ENCODE measurements around the gene HEPHL1.

Gene HEPHL1

DNA sequence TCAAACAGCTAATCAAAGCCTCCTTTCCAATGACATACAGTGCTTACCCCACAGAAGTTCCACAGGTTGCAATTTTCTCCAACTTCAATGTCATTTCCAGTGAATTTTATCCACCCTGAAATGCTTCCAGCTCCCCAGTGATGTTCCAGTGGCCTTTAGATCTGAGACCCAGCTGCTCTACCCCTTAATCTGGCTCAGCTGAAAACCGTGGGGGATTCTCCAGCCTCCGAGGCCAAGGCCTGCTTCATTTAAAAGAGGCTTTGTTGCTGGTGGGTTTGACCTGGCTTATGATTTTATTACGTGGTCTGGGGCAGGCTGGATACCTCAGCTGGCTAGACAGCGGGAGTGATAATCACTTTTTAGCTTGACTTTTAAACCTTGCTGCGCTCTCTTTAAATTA is 10.9 kb downstream of the HEPHL1 start:
- TF ChIP-seq, protein P1, sequence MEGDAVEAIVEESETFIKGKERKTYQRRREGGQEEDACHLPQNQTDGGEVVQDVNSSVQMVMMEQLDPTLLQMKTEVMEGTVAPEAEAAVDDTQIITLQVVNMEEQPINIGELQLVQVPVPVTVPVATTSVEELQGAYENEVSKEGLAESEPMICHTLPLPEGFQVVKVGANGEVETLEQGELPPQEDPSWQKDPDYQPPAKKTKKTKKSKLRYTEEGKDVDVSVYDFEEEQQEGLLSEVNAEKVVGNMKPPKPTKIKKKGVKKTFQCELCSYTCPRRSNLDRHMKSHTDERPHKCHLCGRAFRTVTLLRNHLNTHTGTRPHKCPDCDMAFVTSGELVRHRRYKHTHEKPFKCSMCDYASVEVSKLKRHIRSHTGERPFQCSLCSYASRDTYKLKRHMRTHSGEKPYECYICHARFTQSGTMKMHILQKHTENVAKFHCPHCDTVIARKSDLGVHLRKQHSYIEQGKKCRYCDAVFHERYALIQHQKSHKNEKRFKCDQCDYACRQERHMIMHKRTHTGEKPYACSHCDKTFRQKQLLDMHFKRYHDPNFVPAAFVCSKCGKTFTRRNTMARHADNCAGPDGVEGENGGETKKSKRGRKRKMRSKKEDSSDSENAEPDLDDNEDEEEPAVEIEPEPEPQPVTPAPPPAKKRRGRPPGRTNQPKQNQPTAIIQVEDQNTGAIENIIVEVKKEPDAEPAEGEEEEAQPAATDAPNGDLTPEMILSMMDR (IDR thresholded peaks at IDR 0.05; ENCODE audit: low read depth, low read length): no peak
- H3K4me3 ChIP-seq (replicated peaks in 1 of 2; ENCODE audit: low read depth in 2 of 2, low read length in 2 of 2): no peak overlapping the region
- no peak for DNase-seq (ENCODE audit: low read depth in 2 of 2)

DNA sequence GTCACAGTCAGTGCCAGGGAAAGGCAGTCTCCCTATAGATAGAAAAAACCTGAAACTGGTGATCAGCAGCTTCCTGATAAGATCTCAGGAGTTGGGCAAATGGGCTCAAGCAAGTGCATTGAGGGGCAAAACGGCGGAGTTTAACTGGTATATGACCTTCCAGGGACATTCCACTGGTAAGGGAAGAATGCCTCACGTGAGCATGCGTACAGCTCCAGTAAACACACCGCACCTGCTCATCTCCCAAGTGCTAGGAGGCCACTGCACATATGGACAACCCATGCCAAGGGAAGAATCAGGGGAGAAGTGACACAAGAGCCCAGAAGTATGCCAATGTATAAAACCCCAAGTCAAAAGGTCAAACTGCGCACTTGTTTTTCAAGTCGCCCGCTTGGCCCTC is 11.6 kb downstream of the HEPHL1 start:
- TF ChIP-seq, protein P1 (IDR thresholded peaks at IDR 0.05; ENCODE audit: low read depth, low read length): no peak
- DNase-seq (ENCODE audit: low read depth in 2 of 2): no peak
- H3K4me3 ChIP-seq (replicated peaks in 1 of 2; ENCODE audit: low read depth in 2 of 2, low read length in 2 of 2): no peak overlapping the region

DNA sequence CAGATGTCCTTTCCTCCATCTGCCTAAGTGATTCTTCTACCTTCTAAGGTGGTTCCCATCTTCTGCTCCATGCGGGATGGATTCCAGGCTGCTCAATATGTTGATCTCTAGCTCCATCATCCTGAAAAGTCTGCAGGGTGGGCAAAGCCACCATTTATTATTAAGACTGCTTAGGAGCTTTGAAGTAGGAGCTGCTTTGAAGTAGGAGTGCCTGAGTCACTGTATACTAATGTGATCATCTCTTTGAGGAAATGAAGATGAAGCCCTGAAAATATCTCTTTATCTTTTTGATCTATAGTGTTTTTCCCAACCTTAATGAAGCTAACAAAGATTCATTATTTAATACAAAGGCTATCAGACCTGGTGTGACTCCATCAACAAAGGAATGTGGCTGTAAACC is 13.1 kb downstream of the HEPHL1 start:
- H3K4me3 ChIP-seq (replicated peaks in 1 of 2; ENCODE audit: low read depth in 2 of 2, low read length in 2 of 2): no peak overlapping the region
- TF ChIP-seq, protein P1 (IDR thresholded peaks at IDR 0.05; ENCODE audit: low read depth, low read length): no peak
- DNase-seq (ENCODE audit: low read depth in 2 of 2): no peak

DNA sequence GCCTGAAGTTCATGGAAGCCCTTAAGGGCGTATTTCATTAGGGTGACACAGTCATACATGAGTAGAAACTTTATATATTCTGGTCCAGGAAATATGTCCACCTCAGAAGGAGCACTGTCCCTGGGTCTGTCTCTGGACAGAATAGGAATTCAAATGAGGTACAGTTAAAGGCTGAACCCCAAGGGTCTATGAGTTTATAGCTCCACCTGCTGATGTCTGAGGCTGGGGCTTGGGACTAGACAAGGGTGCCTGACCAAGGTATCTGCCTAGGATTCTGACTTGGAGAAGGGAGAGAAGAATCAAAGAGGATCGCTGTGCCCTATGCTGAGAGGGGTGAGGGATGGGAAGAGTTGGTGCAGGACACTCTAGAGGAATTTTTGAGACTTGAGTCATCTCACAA is 14.9 kb downstream of the HEPHL1 start:
- DNase-seq (ENCODE audit: low read depth in 2 of 2): no peak
- H3K4me3 ChIP-seq (replicated peaks in 1 of 2; ENCODE audit: low read depth in 2 of 2, low read length in 2 of 2): no peak overlapping the region
- TF ChIP-seq, protein P1 (IDR thresholded peaks at IDR 0.05; ENCODE audit: low read depth, low read length): no peak

DNA sequence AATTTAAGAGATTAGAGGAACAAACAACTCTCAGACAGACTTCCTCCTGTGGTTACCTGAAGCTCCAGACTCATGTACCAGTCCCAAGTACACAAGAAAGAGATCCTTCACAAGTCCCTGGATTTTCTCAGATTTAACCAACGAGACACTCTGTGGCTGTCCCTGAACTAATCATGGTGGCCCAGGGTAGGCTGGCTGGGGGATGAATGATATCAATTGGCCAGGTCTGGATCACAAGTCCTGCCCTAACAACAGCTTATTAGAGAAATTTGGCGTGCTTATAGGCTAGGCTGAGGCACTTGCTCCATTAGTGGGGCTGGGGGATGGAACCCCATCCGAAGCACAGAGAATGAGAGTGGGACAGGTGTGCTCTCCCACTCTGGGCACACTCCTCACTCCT is 22.1 kb downstream of the HEPHL1 start:
- TF ChIP-seq, protein P1 (IDR thresholded peaks at IDR 0.05; ENCODE audit: low read depth, low read length): no peak
- no peak overlapping the region for H3K4me3 ChIP-seq (replicated peaks in 1 of 2; ENCODE audit: low read depth in 2 of 2, low read length in 2 of 2)
- DNase-seq (ENCODE audit: low read depth in 2 of 2): no peak

DNA sequence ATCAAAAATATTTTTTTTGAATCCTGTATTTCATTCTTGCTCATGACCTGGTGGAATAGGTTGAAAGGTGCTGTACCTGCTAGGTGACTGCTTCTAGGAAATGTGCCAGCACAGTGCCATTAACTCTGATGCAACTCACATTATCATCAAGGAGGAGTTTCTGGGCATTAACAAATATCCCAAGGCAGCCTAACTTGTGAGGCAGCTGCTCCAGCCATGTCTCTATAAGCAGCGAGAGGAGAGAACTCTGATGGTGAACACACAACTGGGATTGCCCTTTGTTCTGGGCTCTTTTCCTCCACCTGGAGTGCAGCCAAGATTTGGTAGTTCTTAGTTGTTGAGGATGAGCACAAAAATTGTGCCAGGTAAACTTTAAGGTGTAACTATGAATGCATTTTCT is 25.6 kb downstream of the HEPHL1 start:
- no peak for DNase-seq (ENCODE audit: low read depth in 2 of 2)
- TF ChIP-seq, protein P1 (IDR thresholded peaks at IDR 0.05; ENCODE audit: low read depth, low read length): no peak
- no peak overlapping the region for H3K4me3 ChIP-seq (replicated peaks in 1 of 2; ENCODE audit: low read depth in 2 of 2, low read length in 2 of 2)

DNA sequence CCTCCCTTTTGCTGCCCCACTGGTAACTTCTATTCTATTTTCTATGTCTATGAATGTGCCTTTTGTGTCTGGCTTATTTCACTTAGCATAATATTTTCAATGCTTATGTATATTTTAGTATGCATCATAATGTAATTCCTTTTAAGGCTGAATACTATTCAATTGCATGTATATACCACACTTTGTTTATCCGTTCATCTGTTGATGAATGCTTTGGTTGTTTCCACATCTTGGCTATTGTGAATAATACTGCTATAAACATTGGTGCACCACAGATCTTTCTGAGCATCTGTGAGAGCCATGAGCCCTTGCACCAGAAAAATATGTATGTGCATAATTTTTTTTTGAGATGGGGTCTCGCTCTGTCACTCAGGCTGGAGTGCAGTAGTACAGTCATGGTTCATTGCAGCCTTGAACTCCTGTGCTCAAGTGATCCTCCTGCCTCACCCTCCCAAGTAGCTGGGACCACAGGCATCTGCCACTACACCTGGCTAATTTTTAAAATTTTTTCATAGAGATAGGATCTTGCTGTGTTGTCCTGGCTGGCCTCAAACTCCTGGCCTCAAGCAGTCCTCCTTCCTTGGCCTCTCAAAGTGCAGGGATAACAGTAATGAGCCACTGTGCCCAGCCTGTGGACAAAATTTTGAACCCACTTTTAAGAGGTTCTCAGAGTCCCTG is 27.0 kb downstream of the HEPHL1 start:
- TF ChIP-seq, protein P1 (IDR thresholded peaks at IDR 0.05; ENCODE audit: low read depth, low read length): no peak
- no peak overlapping the region for H3K4me3 ChIP-seq (replicated peaks in 1 of 2; ENCODE audit: low read depth in 2 of 2, low read length in 2 of 2)
- no peak for DNase-seq (ENCODE audit: low read depth in 2 of 2)

Measured in cardiac fibroblast (primary cell).